SK-N-SH (cell line): ENCODE data around the gene PEX12. TPM values are rescaled to one million over a fixed set of nuclear protein-coding genes. Genes with fewer than 3 reads are reported as not detected.

Experiments
- CTCF ChIA-PET: fragments of 300-600, 350-600 bp; formaldehyde crosslinking; extraction: SDS; loops from one replicate; lab custom pipeline; 2021; lab: Yijun Ruan, JAX
- POLR2A ChIA-PET: fragments of 350-600 bp; sonication (Branson Sonifier 250); formaldehyde crosslinking; extraction: SDS; loops from one replicate; lab custom pipeline; 2020; ENCODE audit warnings: antibody characterized with exemption, inconsistent platforms; lab: Yijun Ruan, JAX
- DNase-seq: peaks from one replicate; pipeline ENCODE4 v3.0.0; 2012
- H2AFZ ChIP-seq: fragments of 200-600 bp; sonication (generic); 2 replicates; pipeline ENCODE4 v1.8.1; 2016; ENCODE audit warnings: antibody characterized with exemption, mild to moderate bottlenecking, low read depth
- H3F3A ChIP-seq: fragments of 200-600 bp; sonication (generic); replicated peaks from 2 replicates; pipeline ENCODE3; 2016; ENCODE audit warnings: antibody characterized with exemption, mild to moderate bottlenecking; ENCODE audit not compliant: insufficient read depth
- H3K27ac ChIP-seq, 2 experiments: fragments of 200-500 bp in 1 of 2; fragments of 200-600 bp in 1 of 2; sonication (Bioruptor generic) in 1 of 2; sonication (generic), shearing (Covaris generic) in 1 of 2; 2 replicates each; pipeline versions ENCODE4 v1.5.1 to v1.6.1; 2014 to 2016; ENCODE audit warnings: low read depth in 2 of 2, inconsistent platforms in 1 of 2, low read length in 1 of 2, mild to moderate bottlenecking in 1 of 2, mixed read lengths in 1 of 2
- H3K27me3 ChIP-seq: fragments of 200-600 bp; sonication (generic), shearing (Covaris generic); 2 replicates; pipeline ENCODE4 v1.6.1; 2016; ENCODE audit warnings: mixed run types; ENCODE audit not compliant: insufficient read depth
- H3K36me3 ChIP-seq, 2 experiments: fragments of 200-500 bp in 1 of 2; fragments of 200-600 bp in 1 of 2; sonication (Bioruptor generic) in 1 of 2; sonication (generic) in 1 of 2; replicated peaks in 1 of 2; 2 replicates each; pipeline versions ENCODE3 to v1.5.1; 2014 to 2016; ENCODE audit warnings: low read length in 1 of 2, mild to moderate bottlenecking in 1 of 2; ENCODE audit not compliant: insufficient read depth in 2 of 2, control insufficient read depth in 1 of 2
- H3K4me1 ChIP-seq, 2 experiments: fragments of 200-500 bp in 1 of 2; fragments of 200-600 bp in 1 of 2; sonication (Bioruptor generic) in 1 of 2; sonication (generic), shearing (Covaris generic) in 1 of 2; 2 replicates each; pipeline versions ENCODE4 v1.5.1 to v1.6.1; 2014 to 2016; ENCODE audit warnings: low read depth in 1 of 2, low read length in 1 of 2, mixed run types in 1 of 2; ENCODE audit not compliant: insufficient read depth in 2 of 2, control insufficient read depth in 1 of 2
- H3K4me2 ChIP-seq: fragments of 200-600 bp; sonication (generic), shearing (Covaris generic); 2 replicates; pipeline ENCODE4 v1.6.1; 2017; ENCODE audit warnings: mixed run types
- H3K4me3 ChIP-seq, 2 experiments: fragments of 200-500 bp in 1 of 2; fragments of 200-600 bp in 1 of 2; sonication (Bioruptor generic) in 1 of 2; sonication (generic), shearing (Covaris generic) in 1 of 2; 2 replicates each; pipeline versions ENCODE4 v1.5.1 to v1.8.1; 2014 to 2016; ENCODE audit warnings: low read depth in 2 of 2, inconsistent platforms in 1 of 2, low read length in 1 of 2, mild to moderate bottlenecking in 1 of 2, mixed read lengths in 1 of 2, moderate library complexity in 1 of 2
- H3K79me2 ChIP-seq: fragments of 200-600 bp; sonication (generic); 2 replicates; pipeline ENCODE4 v1.8.1; 2017; ENCODE audit warnings: mild to moderate bottlenecking; ENCODE audit not compliant: insufficient read depth
- H3K9ac ChIP-seq: fragments of 200-600 bp; sonication (generic); 2 replicates; pipeline ENCODE4 v1.6.1; 2017; ENCODE audit warnings: mixed run types
- H3K9me2 ChIP-seq: fragments of 200-600 bp; sonication (generic); 2 replicates; pipeline ENCODE4 v1.6.1; 2017; ENCODE audit warnings: mixed run types
- H3K9me3 ChIP-seq: fragments of 200-600 bp; sonication (generic); 2 replicates; pipeline ENCODE4 v1.6.1; 2017; ENCODE audit warnings: mixed run types, mild to moderate bottlenecking, moderate library complexity
- H4K20me1 ChIP-seq: fragments of 200-600 bp; sonication (generic); 2 replicates; pipeline ENCODE4 v1.6.1; 2017; ENCODE audit warnings: mild to moderate bottlenecking, mixed run types; ENCODE audit not compliant: insufficient read depth
- ELF1 ChIP-seq: IDR thresholded peaks from 2 replicates; pipeline ENCODE4 v1.4.0; 2012
- EP300 ChIP-seq, 2 experiments: IDR thresholded peaks; 2 replicates each; pipeline versions ENCODE4 v1.4.0 to v1.6.1; 2012; ENCODE audit warnings: borderline replicate concordance in 1 of 2, low read depth in 1 of 2, low read length in 1 of 2
- EZH2phosphoT487 ChIP-seq: fragments of 200-600 bp; sonication (generic); IDR thresholded peaks from 2 replicates; pipeline ENCODE4 v1.6.1; 2017; ENCODE audit warnings: low read depth, mixed run types, mild to moderate bottlenecking, antibody characterized with exemption, moderate library complexity, borderline replicate concordance
- FOSL2 ChIP-seq: IDR thresholded peaks from 2 replicates; pipeline ENCODE4 v1.4.0; 2012; ENCODE audit warnings: low read depth, mild to moderate bottlenecking, moderate library complexity, borderline replicate concordance
- FOXM1 ChIP-seq: IDR thresholded peaks from 2 replicates; pipeline ENCODE4 v1.4.0; 2012; ENCODE audit warnings: low read depth, mild to moderate bottlenecking
- GATA2 ChIP-seq: sonication (generic); formaldehyde crosslinking; IDR thresholded peaks from 2 replicates; pipeline ENCODE4 v1.5.0; 2020; ENCODE audit warnings: mild to moderate bottlenecking, missing genetic modification reagents
- RAD21 ChIP-seq: IDR thresholded peaks from 2 replicates; pipeline ENCODE4 v1.6.1; 2012; ENCODE audit warnings: mild to moderate bottlenecking, low read length
- RXRA ChIP-seq: IDR thresholded peaks from 2 replicates; pipeline ENCODE4 v1.4.0; 2012; ENCODE audit warnings: low read depth, mild to moderate bottlenecking, borderline replicate concordance
- SMC3 ChIP-seq: IDR thresholded peaks from 2 replicates; pipeline ENCODE4 v1.6.1; 2012; ENCODE audit warnings: low read depth, low read length, improper control_type of control experiment
- TAF1 ChIP-seq: IDR thresholded peaks from 2 replicates; pipeline ENCODE4 v1.6.1; 2012; ENCODE audit warnings: low read depth, mild to moderate bottlenecking, low read length, moderate library complexity, borderline replicate concordance
- TEAD4 ChIP-seq: IDR thresholded peaks from 2 replicates; pipeline ENCODE4 v1.4.0; 2012; ENCODE audit warnings: mild to moderate bottlenecking, borderline replicate concordance; ENCODE audit not compliant: insufficient read depth
- YY1 ChIP-seq: IDR thresholded peaks from 2 replicates; pipeline ENCODE4 v1.4.0; 2012; ENCODE audit warnings: low read depth, mild to moderate bottlenecking
- WGBS: methylation state at CpG from one replicate; pipeline ENCODE4 v1.1.6; 2017; ENCODE audit warnings: low lambda C conversion rate; 5-methylcytosine and 5-hydroxymethylcytosine counted together
- polyA plus RNA-seq, 3 experiments: library from polyadenylated mRNA; depleted of rRNA; stranded (reverse); fragments of >200 nt; gene quantifications; 2 replicates each; pipeline ENCODE4 v1.2.3, GENCODE V29; 2012
- TF ChIP-seq, protein P1 (sequence below): IDR thresholded peaks from 2 replicates; pipeline ENCODE4 v1.4.0; 2012; ENCODE audit warnings: low read depth, borderline replicate concordance

Gene PEX12
- polyA plus RNA-seq, 1 of the 3 experiments (the other 2 are of a cell fraction), result 4.3 TPM

GRCh38 chr17:35554668-35555067, 23.7 kb downstream of the PEX12 start:
- Histone ChIP-seq H3K79me2 (no peaks in the 10 kb centered on the region), H3K4me1 (no peaks in the 10 kb centered on the region), H3K27me3 (peaks cover 68% of the 10 kb centered on the region), H3K36me3 (no peaks in the 10 kb centered on the region), H3K27ac (no peak overlapping the region), H3K4me2 (no peak overlapping the region), H3K9ac (no peak overlapping the region), H3K9me3 (no peaks in the 10 kb centered on the region), H3K9me2 (0 out of 2 replicates have a peak, but pooled peaks cover 3% of the 10 kb centered on the region), H4K20me1 (no peaks in the 10 kb centered on the region), H3F3A (no peaks in the 10 kb centered on the region), H3K4me3 (no peak overlapping the region), H2AFZ (no peak overlapping the region)
- TF ChIP-seq YY1, result no peak
- TF ChIP-seq, protein P1, sequence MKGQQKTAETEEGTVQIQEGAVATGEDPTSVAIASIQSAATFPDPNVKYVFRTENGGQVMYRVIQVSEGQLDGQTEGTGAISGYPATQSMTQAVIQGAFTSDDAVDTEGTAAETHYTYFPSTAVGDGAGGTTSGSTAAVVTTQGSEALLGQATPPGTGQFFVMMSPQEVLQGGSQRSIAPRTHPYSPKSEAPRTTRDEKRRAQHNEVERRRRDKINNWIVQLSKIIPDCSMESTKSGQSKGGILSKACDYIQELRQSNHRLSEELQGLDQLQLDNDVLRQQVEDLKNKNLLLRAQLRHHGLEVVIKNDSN, result no peak
- TF ChIP-seq FOXM1, result no peak
- TF ChIP-seq ELF1, result no peak
- no peak for TF ChIP-seq SMC3
- no peak for TF ChIP-seq EZH2phosphoT487
- no peak for TF ChIP-seq TEAD4
- TF ChIP-seq FOSL2, result no peak
- TF ChIP-seq GATA2 (CRISPR knock-in tag), result no peak
- ChIA-PET POLR2A (no interaction called here), CTCF (interaction anchor here (0.6 to 3.6 kb wide), 3 partner anchors 16 to 193 kb away, joined by 4 to 29 read pairs (median 14); partner anchors contain the start of gene SLFN12L)
- DNase-seq, result no peak
- WGBS, result 31% methylated on average over 5 of the region's 5 CpGs

- H3K4me3 ChIP-seq, result no peak overlapping the region
- TF ChIP-seq FOSL2 (no peak), EP300 (IDR thresholded peaks at IDR 0.05; ENCODE audit: borderline replicate concordance in 1 of 2, low read depth in 1 of 2, low read length in 1 of 2) (no peak), TAF1 (no peak), ELF1 (no peak), RAD21 (no peak), RXRA (no peak), TEAD4 (no peak)
- ChIA-PET CTCF (interaction anchor here (0.8 to 3.6 kb wide), 6 partner anchors 14 to 241 kb away, joined by 3 to 29 read pairs (median 5); partner anchors contain the start of gene SLFN12L), POLR2A (no interaction called here)
- no peak overlapping the region for H2AFZ ChIP-seq
- no peak for DNase-seq
- no peak overlapping the region for H3K27ac ChIP-seq
- peaks cover 75% of the 10 kb centered on the region for H3K27me3 ChIP-seq
- H3K9ac ChIP-seq, result no peak overlapping the region
- 10% methylated on average over 4 of the region's 4 CpGs for WGBS
- no peaks in the 10 kb centered on the region for H3K79me2 ChIP-seq
- no peaks in the 10 kb centered on the region for H3K36me3 ChIP-seq
- H3K9me3 ChIP-seq, result no peaks in the 10 kb centered on the region
- H3F3A ChIP-seq, result no peaks in the 10 kb centered on the region
- 0 out of 2 replicates have a peak, but pooled peaks cover 3% of the 10 kb centered on the region for H3K9me2 ChIP-seq
- H4K20me1 ChIP-seq, result no peaks in the 10 kb centered on the region
- no peaks in the 10 kb centered on the region for H3K4me1 ChIP-seq
- no peak overlapping the region for H3K4me2 ChIP-seq
Observed at GRCh38 chr17:35553310-35553709, 25.1 kb downstream of the PEX12 start.
